NCI-H1092 treated with DMSO at 0.1 percent for 48 hours (cell line): ENCODE measurements around the gene INTS14.

Source experiments
- DNase-seq: peaks from one replicate; lab custom pipeline; 2025; lab: John Stamatoyannopoulos, UW

The INTS14 gene

DNA sequence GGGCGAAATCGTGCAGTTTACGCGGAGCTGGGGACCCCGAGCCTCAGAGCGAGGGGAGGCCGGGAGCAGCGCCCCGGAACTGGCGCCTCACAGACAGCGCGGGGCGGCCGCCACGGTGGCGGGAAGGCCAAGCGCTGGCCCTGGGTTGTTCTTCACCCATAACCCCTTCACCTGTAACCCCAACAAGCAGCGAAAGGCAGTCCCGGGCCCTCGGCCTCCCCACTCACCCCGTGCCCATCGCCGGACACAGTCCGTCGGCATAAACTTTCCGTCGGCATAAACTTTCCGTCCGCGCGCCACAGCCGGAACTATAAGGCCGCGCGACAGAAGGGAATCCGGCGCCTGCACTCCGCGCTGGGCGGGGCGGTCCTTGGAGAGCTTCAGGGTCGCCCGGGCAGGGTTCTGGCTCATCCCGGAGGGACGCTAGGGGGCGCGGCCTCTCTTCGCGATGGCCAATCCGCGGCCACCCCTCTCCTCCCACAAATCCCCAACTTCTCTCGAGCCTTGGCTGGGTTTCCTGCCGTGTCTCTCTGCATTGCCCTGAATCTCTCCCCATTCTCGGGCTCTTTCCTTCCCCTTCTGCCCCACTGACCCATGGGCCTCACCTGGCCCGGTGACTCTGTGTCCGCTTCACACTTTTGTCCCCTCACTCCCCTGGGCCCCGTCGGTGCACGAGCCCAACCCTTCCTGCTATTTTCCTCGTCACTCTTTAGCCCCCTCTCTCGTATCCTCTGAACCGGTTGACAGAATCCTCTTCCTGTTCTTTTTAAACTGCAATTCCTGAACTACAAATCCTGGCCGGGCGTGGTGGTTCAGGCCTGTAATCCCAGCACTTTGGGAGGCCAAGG is at the start of gene INTS14:
Gene INTS14, minus strand, starts transcription at position 261 of the 848 bp plus-strand sequence. CDS start 3,751 bp downstream, outside the sequence.
- DNase-seq: peak; percentile 92

DNA sequence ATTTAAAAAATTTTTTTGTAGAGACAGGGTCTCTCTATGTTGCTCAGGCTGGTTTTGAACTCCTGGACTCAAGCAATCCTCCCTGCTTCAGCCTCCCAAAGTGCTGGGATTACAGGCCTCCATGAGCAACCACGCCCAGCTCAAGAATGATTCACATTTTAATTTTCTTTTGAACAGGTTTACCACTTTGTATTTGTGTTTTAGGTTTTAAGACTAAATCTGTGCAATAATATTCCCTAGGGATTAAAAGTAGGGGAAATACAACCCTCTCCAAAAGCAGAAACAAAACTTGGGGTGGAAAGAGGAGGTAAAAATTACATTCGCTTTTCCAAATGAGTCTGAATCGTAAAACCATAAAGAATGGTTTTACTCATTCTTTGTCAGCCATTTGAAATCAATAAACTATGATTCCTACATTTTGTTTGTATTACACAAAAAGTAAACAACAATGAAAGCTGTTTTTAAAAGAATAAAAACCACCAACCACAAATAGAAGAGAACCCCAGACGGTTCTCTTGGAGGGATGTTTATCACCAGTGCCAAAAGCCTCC is 48.6 kb upstream of the INTS14 start:
- no peak for DNase-seq

DNA sequence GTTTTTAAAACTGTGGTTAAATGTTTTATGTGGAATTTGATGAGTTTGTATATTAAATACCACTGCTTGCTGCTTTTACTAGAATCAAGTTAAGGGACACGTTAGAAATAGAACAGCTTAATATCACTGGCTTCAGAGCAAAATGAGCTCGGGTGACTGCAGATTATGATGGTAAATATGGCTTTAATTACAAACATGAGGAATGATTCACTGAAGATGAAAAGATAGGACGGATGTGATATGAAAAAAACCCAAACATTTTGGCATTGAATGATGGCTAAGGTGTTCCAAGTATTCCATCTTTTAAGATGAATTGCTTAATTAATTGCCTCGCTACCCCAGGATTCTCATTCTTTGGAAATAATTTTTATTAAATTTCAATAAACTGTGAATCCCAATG is 44.5 kb upstream of the INTS14 start:
- DNase-seq: no peak

GRCh38 chr15:65655026-65655425 is 44.1 kb upstream of the INTS14 start:
- no peak for DNase-seq

- DNase-seq: no peak
Measured at GRCh38 chr15:65653801-65654521, 43.0 kb upstream of the INTS14 start.

DNA sequence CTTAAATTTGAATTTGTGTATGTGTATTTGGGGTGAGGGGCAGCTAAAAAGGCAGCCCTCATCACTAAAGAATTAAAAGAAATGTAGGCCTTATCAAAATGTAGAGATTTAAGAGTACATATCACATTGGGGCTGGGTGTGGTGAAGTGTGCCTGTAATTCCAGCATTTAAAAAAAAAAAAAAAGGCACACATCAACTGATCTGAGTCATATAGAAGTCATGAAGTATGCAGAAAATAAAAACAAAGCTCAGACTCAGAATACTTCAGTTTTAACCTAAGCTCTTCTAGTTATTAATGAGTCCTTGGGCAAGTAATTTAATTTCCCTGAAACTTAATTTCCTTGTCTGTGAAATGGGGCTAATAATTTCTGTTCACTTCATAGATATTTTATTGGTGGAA is 42.4 kb upstream of the INTS14 start:
- no peak for DNase-seq

DNA sequence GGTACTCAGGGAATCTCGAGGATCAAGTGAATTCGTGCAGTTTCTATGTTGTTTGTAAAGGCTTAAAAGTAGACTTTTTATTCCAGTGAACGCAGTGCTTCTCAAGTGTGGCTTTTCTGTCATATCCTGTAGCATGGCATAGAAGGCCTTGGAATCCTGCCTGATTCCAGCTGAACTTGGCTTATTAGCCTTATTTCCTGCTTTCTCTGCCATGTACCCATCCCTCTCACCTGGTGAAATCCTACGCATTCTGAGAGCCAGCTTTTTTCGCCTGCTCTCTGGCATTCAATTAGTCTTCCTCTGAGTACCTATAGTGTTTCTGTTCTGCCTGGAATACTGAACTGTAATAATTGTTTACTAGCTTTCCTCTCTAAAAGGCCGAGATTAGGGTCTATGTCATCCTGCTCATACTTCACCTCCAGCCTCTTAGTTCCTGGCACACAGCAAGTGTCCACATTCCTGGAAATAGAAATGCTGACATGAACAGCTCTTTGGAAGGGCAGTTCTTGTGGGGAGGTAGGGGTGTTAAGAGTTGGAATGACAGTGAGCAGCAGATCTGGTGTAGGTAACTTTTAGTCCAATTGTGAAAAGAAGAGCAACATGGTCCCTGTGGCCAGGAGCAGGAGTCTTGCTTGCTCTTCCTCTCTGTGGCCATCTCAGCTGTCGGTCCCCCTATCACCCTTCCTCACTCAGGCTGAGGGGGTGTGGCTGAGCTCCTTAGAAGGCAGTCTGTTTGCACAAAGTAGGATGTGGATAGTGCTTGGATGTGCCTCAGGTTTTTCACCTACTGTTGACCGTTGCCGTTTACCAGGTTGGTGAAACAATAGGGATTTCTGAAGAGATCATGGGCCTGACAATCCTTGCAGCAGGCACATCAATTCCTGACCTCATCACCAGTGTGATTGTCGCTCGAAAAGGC is 41.2 kb upstream of the INTS14 start:
- DNase-seq: no peak

DNA sequence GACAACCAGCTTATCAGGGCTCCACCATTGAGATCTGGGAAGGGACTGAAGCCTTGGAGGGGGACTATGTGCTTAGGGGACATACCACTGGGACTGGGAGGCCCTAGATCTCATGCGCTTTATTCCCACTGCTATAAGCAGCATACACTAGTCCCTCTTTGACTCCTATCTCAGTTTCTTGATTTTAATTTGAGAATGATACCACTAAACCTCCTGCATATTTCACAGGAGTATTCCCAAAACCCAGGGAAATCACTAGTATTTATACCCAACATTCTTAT is 40.1 kb upstream of the INTS14 start:
- DNase-seq: no peak

DNA sequence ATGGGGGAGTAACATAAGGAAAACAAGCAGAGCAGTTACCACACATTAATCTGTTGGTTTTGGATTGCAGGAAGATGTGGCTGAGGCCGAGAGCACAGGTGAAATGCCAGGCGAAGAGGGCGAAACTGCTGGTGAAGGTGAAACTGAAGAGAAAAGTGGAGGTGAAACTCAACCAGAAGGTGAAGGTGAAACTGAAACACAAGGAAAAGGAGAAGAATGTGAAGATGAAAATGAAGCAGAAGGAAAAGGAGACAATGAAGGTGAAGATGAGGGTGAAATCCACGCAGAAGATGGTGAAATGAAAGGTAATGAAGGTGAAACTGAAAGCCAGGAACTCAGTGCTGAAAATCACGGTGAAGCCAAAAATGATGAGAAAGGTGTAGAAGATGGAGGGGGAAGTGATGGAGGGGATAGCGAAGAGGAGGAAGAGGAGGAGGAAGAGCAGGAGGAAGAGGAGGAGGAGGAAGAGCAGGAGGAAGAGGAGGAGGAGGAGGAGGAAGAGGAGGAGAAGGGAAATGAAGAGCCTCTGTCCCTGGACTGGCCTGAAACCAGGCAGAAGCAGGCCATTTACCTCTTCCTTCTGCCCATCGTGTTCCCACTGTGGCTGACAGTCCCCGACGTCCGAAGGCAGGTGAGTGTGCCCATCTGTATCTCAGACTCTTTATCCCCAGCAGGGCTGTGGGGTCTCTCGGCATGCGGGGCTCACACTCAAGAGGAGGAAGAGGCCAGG is 39.5 kb upstream of the INTS14 start:
- DNase-seq: no peak

GRCh38 chr15:65646486-65646885 is 35.6 kb upstream of the INTS14 start:
- DNase-seq: no peak

GRCh38 chr15:65645392-65645791 is 34.5 kb upstream of the INTS14 start:
- DNase-seq: no peak

- no peak for DNase-seq
Measured at GRCh38 chr15:65644282-65644681, 33.4 kb upstream of the INTS14 start.

- no peak for DNase-seq
Measured at GRCh38 chr15:65642594-65642993, 31.7 kb upstream of the INTS14 start.

DNA sequence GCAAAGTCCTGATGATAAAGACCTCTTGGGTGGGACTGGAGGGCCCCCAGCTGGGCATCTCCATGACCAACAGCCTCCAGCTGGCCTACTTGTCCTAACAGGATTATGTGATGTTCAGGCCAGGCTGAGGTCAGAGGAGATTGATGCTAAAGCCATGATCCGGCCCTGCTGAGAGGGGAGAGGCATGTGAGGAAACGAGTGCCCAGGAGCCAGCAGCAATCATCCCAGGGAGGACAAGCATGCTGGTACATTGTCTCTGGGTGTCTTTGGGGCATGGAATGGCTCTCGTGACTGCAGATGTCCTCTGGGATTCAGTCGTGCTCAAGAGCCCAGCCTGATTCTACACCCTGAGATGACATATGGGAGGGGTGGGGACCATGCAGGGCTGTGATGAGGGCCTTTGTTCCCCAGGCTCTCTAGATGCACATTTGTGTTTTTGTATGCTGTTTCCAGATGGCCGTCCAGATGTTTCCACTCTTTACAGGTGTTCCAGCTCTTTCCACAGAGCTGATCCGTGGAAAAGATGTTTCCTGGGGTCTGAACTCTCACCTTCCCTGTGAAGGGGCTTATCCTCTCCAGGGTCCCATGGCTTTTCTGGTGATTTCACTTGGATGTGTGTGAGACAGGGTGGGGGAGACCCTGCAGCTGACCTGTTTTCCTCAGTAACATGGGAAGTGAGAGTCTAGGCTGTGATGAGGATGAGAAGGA is 31.0 kb upstream of the INTS14 start:
- no peak for DNase-seq

- DNase-seq: no peak
Measured at GRCh38 chr15:65639509-65639908, 28.6 kb upstream of the INTS14 start.

DNA sequence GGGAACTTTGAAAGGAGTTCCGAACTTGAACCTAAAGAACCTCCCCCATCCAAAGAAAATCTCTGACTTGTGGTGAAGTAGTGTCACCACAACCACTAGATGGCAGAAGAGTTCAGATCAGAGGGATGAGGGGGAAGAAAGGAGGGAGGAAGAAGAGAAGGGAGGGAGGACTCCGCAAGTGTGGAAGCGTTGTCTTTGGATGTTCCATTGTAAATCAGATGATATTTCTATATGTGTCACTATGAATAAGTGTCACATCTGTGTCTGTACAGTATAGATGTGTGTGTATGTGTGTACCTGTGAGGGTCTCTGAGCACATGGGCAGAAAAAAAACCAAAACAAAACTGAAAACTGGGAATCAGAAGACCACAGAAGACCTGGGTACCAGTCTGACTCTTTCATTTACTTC is 27.8 kb upstream of the INTS14 start:
- peak; percentile 73 for DNase-seq

GRCh38 chr15:65638109-65638508 is 27.2 kb upstream of the INTS14 start:
- DNase-seq: no peak

DNA sequence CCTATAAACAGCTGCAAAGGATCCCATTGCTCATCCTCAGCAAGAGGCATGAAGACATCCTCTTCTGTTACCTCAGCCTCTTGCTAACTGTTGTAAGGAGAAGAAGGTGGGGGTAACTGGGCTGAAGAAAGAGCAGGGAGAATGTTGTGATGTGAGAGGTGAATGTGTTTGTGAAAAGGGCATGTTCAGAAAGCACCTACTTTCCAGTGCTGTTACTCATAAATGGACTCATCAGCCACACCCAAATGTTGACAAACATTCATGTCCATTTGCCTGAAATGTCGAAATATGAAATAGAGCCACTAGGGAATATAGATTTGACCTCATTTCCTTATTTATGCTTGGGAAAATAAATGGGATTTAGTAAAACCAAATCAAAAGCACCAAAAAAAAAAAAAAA is 23.4 kb upstream of the INTS14 start:
- no peak for DNase-seq

DNA sequence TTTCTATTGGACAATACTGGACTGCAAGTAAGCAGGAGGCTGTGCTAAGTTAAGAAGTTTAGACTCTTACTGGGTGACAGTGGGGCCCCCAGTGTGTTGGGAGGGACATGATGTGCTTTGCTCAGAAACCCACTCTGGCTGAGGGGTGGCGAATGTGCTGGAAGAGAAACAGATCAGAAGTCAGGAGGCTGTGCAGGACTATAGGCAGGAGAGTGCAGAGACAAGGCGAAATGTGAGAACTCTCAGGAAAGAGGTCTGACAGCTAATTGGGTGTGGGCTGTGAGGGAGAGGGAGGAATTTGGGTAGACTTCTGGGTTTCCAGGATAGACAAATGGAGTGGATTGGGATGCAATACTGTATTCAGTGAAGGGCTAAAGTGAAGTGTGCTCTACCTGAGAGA is 22.8 kb upstream of the INTS14 start:
- no peak for DNase-seq

- no peak for DNase-seq
Measured at GRCh38 chr15:65632780-65633375, 21.9 kb upstream of the INTS14 start.

GRCh38 chr15:65631503-65631902 is 20.6 kb upstream of the INTS14 start:
- DNase-seq: no peak
